Sigmoid colon (tissue), 7 donors: Measurements from ENCODE around the gene MAPK6. TPM values are rescaled to one million over a fixed set of nuclear protein-coding genes. Genes with fewer than 3 reads are reported as not detected.

Source experiments
- DNase-seq: peaks from one replicate; pipeline ENCODE4 v3.0.0-alpha.2; 2019
- H3K27ac ChIP-seq, 4 donors: fragments of 200-600 bp; sonication (generic); one replicate each; pipeline ENCODE4 v1.5.1; 2016 to 2019; ENCODE audit warnings: mild to moderate bottlenecking in 1 of 4
- H3K27me3 ChIP-seq, 3 donors: fragments of 200-600 bp; sonication (generic); one replicate each; pipeline ENCODE4 v1.5.1; 2019; ENCODE audit warnings: mild to moderate bottlenecking in 1 of 3
- H3K36me3 ChIP-seq, 4 donors: fragments of 200-600 bp; sonication (generic); one replicate each; pipeline ENCODE4 v1.5.1; 2016 to 2019
- H3K4me1 ChIP-seq, 4 donors: fragments of 200-600 bp; sonication (generic); one replicate each; pipeline ENCODE4 v1.5.1; 2017 to 2019
- H3K4me3 ChIP-seq, 4 donors: fragments of 200-600 bp; sonication (generic); one replicate each; pipeline ENCODE4 v1.5.1; 2017 to 2019; ENCODE audit warnings: mild to moderate bottlenecking in 2 of 4, moderate library complexity in 1 of 4
- H3K9me3 ChIP-seq, 4 donors: fragments of 200-600 bp in 3 of 4; sonication (generic) in 3 of 4; one replicate each; pipeline versions ENCODE4 v1.5.1 to v1.6.1; 2013 to 2019
- CTCF ChIP-seq, 4 experiments: fragments of 450-650 bp in 3 of 4; fragments of 200-600 bp in 1 of 4; IDR thresholded peaks; one replicate each; pipeline ENCODE4 v1.5.1; 2016 to 2019; ENCODE audit warnings: antibody characterized with exemption in 4 of 4, mild to moderate bottlenecking in 3 of 4, moderate library complexity in 2 of 4
- EP300 ChIP-seq, 4 donors: sonication (generic); formaldehyde crosslinking; IDR thresholded peaks; one replicate each; pipeline ENCODE4 v1.6.1; 2017; ENCODE audit warnings: antibody characterized with exemption in 4 of 4
- POLR2A ChIP-seq, 2 donors: fragments of 450-650 bp; IDR thresholded peaks; one replicate each; pipeline ENCODE4 v1.6.1; 2016; ENCODE audit warnings: antibody characterized with exemption in 2 of 2, mild to moderate bottlenecking in 2 of 2, moderate library complexity in 2 of 2
- POLR2AphosphoS5 ChIP-seq, 4 donors: sonication (generic); formaldehyde crosslinking; IDR thresholded peaks; one replicate each; pipeline ENCODE4 v1.6.1; 2017; ENCODE audit warnings: antibody characterized with exemption in 4 of 4
- WGBS, 2 donors: extraction: QIAGEN DNeasy Blood & Tissue Kit; methylation state at CpG; one replicate each; pipeline ENCODE4 v1.1.7; 2013; 5-methylcytosine and 5-hydroxymethylcytosine counted together
- intact Hi-C: fragments of 100-400 bp; cut with DNase I; formaldehyde crosslinking; loops from one replicate; pipeline ENCODE4 v1.15.1; 2023
- polyA plus RNA-seq, 3 donors: library from polyadenylated mRNA; stranded (reverse); fragments of 200-250 nt; gene quantifications; one replicate each; pipeline ENCODE4 v1.2.3, GENCODE V29; 2013
- total RNA-seq, 4 donors: library from RNA; depleted of rRNA; stranded (reverse); fragments of >200 nt; gene quantifications; one replicate each; pipeline ENCODE4 v1.1.0, GENCODE V29; 2016
- donor health status: healthy with polysubstance abuse.
- donor health status: Bipolar disorder and iron deficiency.
- donor health status: healthy.

Gene MAPK6
- total and polyA plus RNA-seq, 7 donors, result 17.3 to 82.1 (median 24.1) TPM

GRCh38 chr15:52068004-52068615, 49.1 kb downstream of the MAPK6 start:
- H3K27me3 ChIP-seq, result no peaks in the 10 kb centered on the region
- no peak overlapping the region for H3K27ac ChIP-seq
- H3K9me3 ChIP-seq, result no peaks in the 10 kb centered on the region
- DNase-seq, result no peak
- TF ChIP-seq EP300 (IDR thresholded peaks at IDR 0.05) (no peak), POLR2AphosphoS5 (IDR thresholded peaks at IDR 0.05) (no peak), POLR2A (IDR thresholded peaks at IDR 0.05) (no peak), CTCF (IDR thresholded peaks at IDR 0.05) (no peak)
- H3K36me3 ChIP-seq, result peaks cover 0 to 22% (median 2%) of the 10 kb centered on the region in 4 donors
- intact Hi-C loops, result no loop called here
- no peaks in the 10 kb centered on the region for H3K4me1 ChIP-seq
- no peak overlapping the region for H3K4me3 ChIP-seq
- WGBS, 2 donors, result 26 to 79% methylated on average over 2 of the region's 2 CpGs

GRCh38 chr15:52069559-52069958, 50.5 kb downstream of the MAPK6 start:
- no peak overlapping the region for H3K4me3 ChIP-seq
- 18 to 72% methylated on average over 5 of the region's 5 CpGs for WGBS, 2 donors
- H3K9me3 ChIP-seq, result no peaks in the 10 kb centered on the region
- H3K36me3 ChIP-seq, result peaks cover 0 to 8% (median 0%) of the 10 kb centered on the region in 4 donors
- intact Hi-C loops, result no loop called here
- H3K27ac ChIP-seq, result no peak overlapping the region
- H3K4me1 ChIP-seq, result no peaks in the 10 kb centered on the region
- no peak for DNase-seq
- H3K27me3 ChIP-seq, result no peaks in the 10 kb centered on the region
- no peak for TF ChIP-seq CTCF (IDR thresholded peaks at IDR 0.05)
- no peak for TF ChIP-seq POLR2AphosphoS5 (IDR thresholded peaks at IDR 0.05)
- TF ChIP-seq POLR2A (IDR thresholded peaks at IDR 0.05), result no peak
- TF ChIP-seq EP300 (IDR thresholded peaks at IDR 0.05), result no peak

GRCh38 chr15:52071570-52071969, 52.6 kb downstream of the MAPK6 start:
- Histone ChIP-seq H3K4me3 (no peak overlapping the region), H3K9me3 (no peaks in the 10 kb centered on the region), H3K36me3 (no peaks in the 10 kb centered on the region), H3K27ac (no peak overlapping the region), H3K27me3 (no peaks in the 10 kb centered on the region), H3K4me1 (no peaks in the 10 kb centered on the region)
- TF ChIP-seq CTCF (IDR thresholded peaks at IDR 0.05), result no peak
- no peak for DNase-seq
- intact Hi-C loops, result loop anchor here (10.0 kb wide), 1 partner anchor 153 kb away; no protein-coding TSS in a partner anchor
- 18 to 71% methylated on average over 10 of the region's 10 CpGs for WGBS, 2 donors

GRCh38 chr15:52076889-52077781, 58.1 kb downstream of the MAPK6 start:
- H3K27me3 ChIP-seq, result no peaks in the 10 kb centered on the region
- WGBS, 2 donors, result 55 to 83% methylated on average over 11 of the region's 11 CpGs
- intact Hi-C loops, result loop anchor here (5.0 to 10.0 kb wide), 2 partner anchors 148 to 190 kb away; no protein-coding TSS in a partner anchor

More at GRCh38 chr15:52076889-52077781, 58.1 kb downstream of the MAPK6 start:
- no peak overlapping the region for H3K27ac ChIP-seq
- no peak for TF ChIP-seq POLR2A (IDR thresholded peaks at IDR 0.05)
- TF ChIP-seq CTCF (IDR thresholded peaks at IDR 0.05), result no peak
- no peak for TF ChIP-seq POLR2AphosphoS5 (IDR thresholded peaks at IDR 0.05)
- no peak for TF ChIP-seq EP300 (IDR thresholded peaks at IDR 0.05)
- no peaks in the 10 kb centered on the region for H3K36me3 ChIP-seq
- H3K9me3 ChIP-seq, result no peaks in the 10 kb centered on the region
- no peak overlapping the region for H3K4me3 ChIP-seq
- DNase-seq, result no peak
- H3K4me1 ChIP-seq, result peaks cover 0 to 6% (median 3%) of the 10 kb centered on the region in 4 donors
